ENCODE data around the gene RNFT2. TPM values are rescaled to one million over a fixed set of nuclear protein-coding genes. Genes with fewer than 3 reads are reported as not detected.

The RNFT2 gene
- total RNA-seq, 1 experiment from 2014 or later: 29.5 TPM

- H3K23me2 ChIP-seq (ENCODE audit: insufficient read length, low read depth, low read length, poor library complexity, severe bottlenecking): peaks cover 22% of the 10 kb centered on the region
- H4K5ac ChIP-seq (ENCODE audit: insufficient read length, low read depth, low read length): no peak overlapping the region
- H3K79me2 ChIP-seq (ENCODE audit: insufficient read depth, low read length): no peaks in the 10 kb centered on the region
- H2BK5ac ChIP-seq (ENCODE audit: insufficient read length, low read length): no peak overlapping the region
- H4K20me1 ChIP-seq (ENCODE audit: control insufficient read depth, insufficient read depth, insufficient read length): no peaks in the 10 kb centered on the region
- H3K23ac ChIP-seq (ENCODE audit: insufficient read length, low read depth, low read length): no peak overlapping the region
- H3K4me1 ChIP-seq (ENCODE audit: insufficient read depth, low read length): no peaks in the 10 kb centered on the region
- WGBS (ENCODE audit: extremely low coverage, insufficient read length, low lambda C conversion rate): no CpG with 5 or more reads among the region's 52 CpGs
- H2BK12ac ChIP-seq (ENCODE audit: insufficient read length, low read depth, low read length): no peak overlapping the region
- no peaks in the 10 kb centered on the region for H3K79me1 ChIP-seq (ENCODE audit: insufficient read depth, low read depth, low read length, poor library complexity, severe bottlenecking)
- Mint-ChIP-seq H3K4me3 (peak overlapping the region; percentile 73 to 90), H3K9me3 (peaks cover 2% of the 10 kb centered on the region in 2 experiments; a peak in 3 of 5 replicates), H3K27ac (no peak overlapping the region), H3K27me3 (ENCODE audit: low read depth) (peaks cover 96% of the 10 kb centered on the region), H3K36me3 (ENCODE audit: insufficient read depth in 1 of 3, low read depth in 3 of 3) (peaks cover 2% of the 10 kb centered on the region in 3 experiments; a peak in 3 of 7 replicates), H3K4me1 (peaks cover 46 to 54% of the 10 kb centered on the region in 2 experiments)
- no peak for TF ChIP-seq CTCF (conservative IDR thresholded peaks at IDR 0.05)
- no peak overlapping the region for H3K9ac ChIP-seq (ENCODE audit: extremely low read depth, insufficient read length, low read length)
- DNase-seq: peak; percentile 39
- H3K27me3 ChIP-seq (ENCODE audit: insufficient read depth, low read length): peaks cover 47% of the 10 kb centered on the region
- no peak overlapping the region for H2BK20ac ChIP-seq (ENCODE audit: low read depth, low read length, poor library complexity, severe bottlenecking)
- no peaks in the 10 kb centered on the region for H3K9me3 ChIP-seq (ENCODE audit: control insufficient read depth, low read depth, low read length)
- H3K14ac ChIP-seq (ENCODE audit: insufficient read depth, low read length): no peak overlapping the region
- H3K4me2 ChIP-seq (ENCODE audit: insufficient read depth, insufficient read length, low read length): peak overlapping the region; percentile 59
- no peak overlapping the region for H2AK5ac ChIP-seq (ENCODE audit: insufficient read length, low read length)
- no peak overlapping the region for H3K56ac ChIP-seq (ENCODE audit: insufficient read length, low read depth, low read length)
- no peak overlapping the region for H3K27ac ChIP-seq (ENCODE audit: insufficient read length, low read depth, low read length)
- no peak overlapping the region for H4K91ac ChIP-seq (ENCODE audit: insufficient read length, low read depth, low read length)
- H2BK15ac ChIP-seq (ENCODE audit: low read depth, low read length): no peak overlapping the region
- no peak overlapping the region for H2BK120ac ChIP-seq (ENCODE audit: low read depth, low read length, poor library complexity, severe bottlenecking)
- no peak overlapping the region for H3K4ac ChIP-seq (ENCODE audit: low read depth, low read length)
- no peak overlapping the region for H3K18ac ChIP-seq (ENCODE audit: insufficient read length, low read depth, low read length)
- no peak overlapping the region for H3T11ph ChIP-seq (ENCODE audit: low read length)
- H4K8ac ChIP-seq (replicated peaks; ENCODE audit: insufficient read length, low read depth, low read length): no peak overlapping the region
- H2AFZ ChIP-seq (ENCODE audit: low read length): no peak overlapping the region
Observed at GRCh38 chr12:116879509-116880212, 141.5 kb downstream of the RNFT2 start.

All from H9 (cell line).